ENCODE results near the gene STH. TPM values are rescaled to one million over a fixed set of nuclear protein-coding genes. Genes with fewer than 3 reads are reported as not detected.

Gene STH
- total and polyA plus RNA-seq, 10 of the 15 experiments (the other 5 are each of a cell fraction or from before 2014, with no cell fraction given) = not detected

DNA sequence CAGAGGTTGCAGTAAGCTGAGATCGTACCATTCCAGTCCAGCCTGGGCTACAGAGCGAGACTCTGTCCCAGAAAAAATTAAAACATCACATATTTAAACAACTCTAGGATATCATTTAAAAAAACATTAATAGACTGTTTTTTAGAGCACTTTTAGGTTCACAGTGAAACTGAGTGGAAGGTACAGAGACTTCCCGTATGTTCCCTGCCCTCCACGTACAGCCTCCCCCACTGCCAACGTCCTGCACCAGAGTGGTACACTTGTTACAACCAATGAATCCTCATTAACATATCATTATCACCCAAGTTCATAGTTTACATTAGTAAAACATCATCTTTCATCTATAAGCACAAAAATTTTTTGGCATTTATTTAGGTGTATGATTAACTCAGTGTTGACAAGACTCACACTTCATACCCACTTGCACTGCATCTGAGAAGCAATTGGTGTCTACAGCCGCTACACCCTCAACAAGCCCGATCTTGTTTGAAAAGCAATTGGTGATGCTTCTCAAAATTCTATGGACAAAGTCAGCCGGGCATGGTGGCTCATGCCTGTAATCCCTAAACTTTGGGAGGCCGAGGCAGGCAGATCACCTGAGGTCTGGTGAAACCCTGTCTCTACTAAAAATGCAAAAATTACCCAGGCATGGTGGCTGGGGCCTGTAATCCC lies 39.9 kb upstream of the STH start:
- H2AFZ ChIP-seq (ENCODE audit: control insufficient read depth, low read depth, low read length) = no peak overlapping the region
- 54% methylated on average over 9 of the region's 9 CpGs for WGBS (ENCODE audit: insufficient coverage, insufficient replicate concordance, low lambda C conversion rate, missing lambda C conversion rate)
- CTCF ChIA-PET = no interaction called here
- SMC1A ChIA-PET (ENCODE audit: uncharacterized antibody, unreplicated experiment) = no interaction called here
- H3K27ac ChIP-seq (ENCODE audit: control insufficient read depth, insufficient read depth) = no peak overlapping the region
- H3K36me3 ChIP-seq (ENCODE audit: control insufficient read depth in 2 of 2, insufficient read depth in 2 of 2, low read length in 1 of 2) = no peaks in the 10 kb centered on the region
- FAIRE-seq (no peak), DNase-seq (ENCODE audit: low read depth, low spot score) (no peak), ATAC-seq (no peak)
- no peaks in the 10 kb centered on the region for H4K20me1 ChIP-seq (ENCODE audit: control insufficient read depth, insufficient read depth)
- BruUV-seq (replicated peaks) = no TSS peak
- intact Hi-C loops (cut with micrococcal nuclease; ENCODE audit: unreplicated experiment) = no loop called here
- POLR2A ChIA-PET = no interaction called here
- no peaks in the 10 kb centered on the region for H3K4me1 ChIP-seq (ENCODE audit: control insufficient read depth, insufficient read depth, low read length)
- no peak overlapping the region for H3K4me2 ChIP-seq (ENCODE audit: control insufficient read depth, insufficient read depth)
- no peaks in the 10 kb centered on the region for H3K79me2 ChIP-seq (ENCODE audit: control insufficient read depth, insufficient read depth, low read length)
- no peaks in the 10 kb centered on the region for H3K27me3 ChIP-seq (replicated peaks in 1 of 2; ENCODE audit: control insufficient read depth in 2 of 2, insufficient read depth in 2 of 2, low read length in 1 of 2)
- no peak overlapping the region for H3K4me3 ChIP-seq
- RAD21 ChIA-PET (ENCODE audit: unreplicated experiment) = no interaction called here
- TF ChIP-seq NRF1 (conservative IDR thresholded peaks at IDR 0.05; ENCODE audit: low read depth, low read length) (no peak), HDAC2 (IDR thresholded peaks at IDR 0.05) (no peak), MYB (IDR thresholded peaks at IDR 0.05; ENCODE audit: borderline replicate concordance, low read depth, low read length) (no peak), ZNF217 (IDR thresholded peaks at IDR 0.05) (no peak), BHLHE40 (IDR thresholded peaks at IDR 0.05; ENCODE audit: borderline replicate concordance in 1 of 2, low read depth in 2 of 2, low read length in 1 of 2) (no peak), HCFC1 (IDR thresholded peaks at IDR 0.05; ENCODE audit: low read length) (no peak)
- TF ChIP-seq, protein P1, sequence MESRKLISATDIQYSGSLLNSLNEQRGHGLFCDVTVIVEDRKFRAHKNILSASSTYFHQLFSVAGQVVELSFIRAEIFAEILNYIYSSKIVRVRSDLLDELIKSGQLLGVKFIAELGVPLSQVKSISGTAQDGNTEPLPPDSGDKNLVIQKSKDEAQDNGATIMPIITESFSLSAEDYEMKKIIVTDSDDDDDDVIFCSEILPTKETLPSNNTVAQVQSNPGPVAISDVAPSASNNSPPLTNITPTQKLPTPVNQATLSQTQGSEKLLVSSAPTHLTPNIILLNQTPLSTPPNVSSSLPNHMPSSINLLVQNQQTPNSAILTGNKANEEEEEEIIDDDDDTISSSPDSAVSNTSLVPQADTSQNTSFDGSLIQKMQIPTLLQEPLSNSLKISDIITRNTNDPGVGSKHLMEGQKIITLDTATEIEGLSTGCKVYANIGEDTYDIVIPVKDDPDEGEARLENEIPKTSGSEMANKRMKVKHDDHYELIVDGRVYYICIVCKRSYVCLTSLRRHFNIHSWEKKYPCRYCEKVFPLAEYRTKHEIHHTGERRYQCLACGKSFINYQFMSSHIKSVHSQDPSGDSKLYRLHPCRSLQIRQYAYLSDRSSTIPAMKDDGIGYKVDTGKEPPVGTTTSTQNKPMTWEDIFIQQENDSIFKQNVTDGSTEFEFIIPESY (IDR thresholded peaks at IDR 0.05) = no peak
- TF ChIP-seq, protein P2, sequence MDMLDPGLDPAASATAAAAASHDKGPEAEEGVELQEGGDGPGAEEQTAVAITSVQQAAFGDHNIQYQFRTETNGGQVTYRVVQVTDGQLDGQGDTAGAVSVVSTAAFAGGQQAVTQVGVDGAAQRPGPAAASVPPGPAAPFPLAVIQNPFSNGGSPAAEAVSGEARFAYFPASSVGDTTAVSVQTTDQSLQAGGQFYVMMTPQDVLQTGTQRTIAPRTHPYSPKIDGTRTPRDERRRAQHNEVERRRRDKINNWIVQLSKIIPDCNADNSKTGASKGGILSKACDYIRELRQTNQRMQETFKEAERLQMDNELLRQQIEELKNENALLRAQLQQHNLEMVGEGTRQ (IDR thresholded peaks at IDR 0.05; ENCODE audit: borderline replicate concordance, low read depth, low read length) = no peak
- in situ Hi-C loops (cut with MboI) = no loop called here
- H3K9me3 ChIP-seq (replicated peaks; ENCODE audit: control insufficient read depth, insufficient read depth, low read length) = no peaks in the 10 kb centered on the region
- no peak overlapping the region for H3K9ac ChIP-seq (ENCODE audit: control insufficient read depth, insufficient read depth, low read length)

All from GM12878 (cell line).